Activated CD8-positive, alpha-beta memory T cell treated with anti-CD3 and anti-CD28 coated beads, Interleukin-2, amount 50 U/mL, for 24 hours (primary cell): ENCODE data around the gene ST3GAL4.
"Not testable (repeated sequence)": the region's sequence is repeated elsewhere in the genome, so short reads cannot be mapped to it uniquely, and the experiment has no call there.

Source experiments
- DNase-seq: peaks from one replicate; pipeline ENCODE4 v3.0.0-alpha.2; 2020; ENCODE audit errors: extremely low read depth

Gene ST3GAL4

GRCh38 chr11:126364735-126365134 lies 9.2 kb downstream of the ST3GAL4 start:
- not testable (repeated sequence) for DNase-seq

- DNase-seq, result not testable (repeated sequence)
Measured at GRCh38 chr11:126365508-126365907, 10.0 kb downstream of the ST3GAL4 start.

- DNase-seq, result no peak
Measured at GRCh38 chr11:126366064-126366822, 10.8 kb downstream of the ST3GAL4 start.

- DNase-seq, result not testable (repeated sequence)
Measured at GRCh38 chr11:126366823-126367654, 11.6 kb downstream of the ST3GAL4 start.

GRCh38 chr11:126367806-126368205 lies 12.3 kb downstream of the ST3GAL4 start:
- DNase-seq, result not testable (repeated sequence)

- not testable (repeated sequence) for DNase-seq
Measured at GRCh38 chr11:126368336-126369119, 13.0 kb downstream of the ST3GAL4 start.

- no peak for DNase-seq
Measured at GRCh38 chr11:126370016-126370415, 14.5 kb downstream of the ST3GAL4 start.

- DNase-seq, result no peak
Measured at GRCh38 chr11:126371595-126371994, 16.1 kb downstream of the ST3GAL4 start.

GRCh38 chr11:126373389-126374066 lies 18.0 kb downstream of the ST3GAL4 start:
- DNase-seq, result not testable (repeated sequence)

GRCh38 chr11:126374562-126375300 lies 19.2 kb downstream of the ST3GAL4 start:
- DNase-seq, result not testable (repeated sequence)

- DNase-seq, result no peak
Measured at GRCh38 chr11:126375726-126376125, 20.2 kb downstream of the ST3GAL4 start.

- no peak for DNase-seq
Measured at GRCh38 chr11:126378763-126379162, 23.3 kb downstream of the ST3GAL4 start.

GRCh38 chr11:126380909-126381308 lies 25.4 kb downstream of the ST3GAL4 start:
- no peak for DNase-seq

GRCh38 chr11:126381960-126382359 lies 26.5 kb downstream of the ST3GAL4 start:
- DNase-seq, result not testable (repeated sequence)

- not testable (repeated sequence) for DNase-seq
Measured at GRCh38 chr11:126382641-126383040, 27.2 kb downstream of the ST3GAL4 start.

GRCh38 chr11:126383339-126384335 lies 28.2 kb downstream of the ST3GAL4 start:
- no peak for DNase-seq

- no peak for DNase-seq
Measured at GRCh38 chr11:126384449-126385070, 29.1 kb downstream of the ST3GAL4 start.

GRCh38 chr11:126385991-126386728 lies 30.7 kb downstream of the ST3GAL4 start:
- DNase-seq, result no peak
